ENCODE results near the gene C1QTNF12. TPM values are rescaled to one million over a fixed set of nuclear protein-coding genes. Genes with fewer than 3 reads are reported as not detected.

The C1QTNF12 gene
- total RNA-seq, 1 donor from 2014 or later, result 3.5 TPM

- Mint-ChIP-seq H3K27ac (peak within 1 kb of the TSS; percentile 81), H3K36me3 (ENCODE audit: low read depth) (peaks cover 49% of the 10 kb centered on the region), H3K27me3 (ENCODE audit: low read depth) (no peaks in the 10 kb centered on the region), H3K9me3 (no peaks in the 10 kb centered on the region), H3K4me3 (ENCODE audit: low read depth) (peak within 1 kb of the TSS; percentile 92), H3K4me1 (ENCODE audit: low read depth) (peaks cover 23% of the 10 kb centered on the region)
- intact Hi-C loops (cut with micrococcal nuclease), result loop anchor here (5.0 kb wide), 1 partner anchor 40 kb away; the partner anchor contains the start of gene UBE2J2
- DNase-seq (ENCODE audit: low spot score), result no peak
These were observed 14.2 kb downstream of the C1QTNF12 start, which contains the start of gene B3GALT6 for GRCh38 chr1:1232208-1232795. TSS of gene B3GALT6 (plus strand) at chr1:1232237. CDS start at chr1:1232279, 42 bp downstream.

DNA sequence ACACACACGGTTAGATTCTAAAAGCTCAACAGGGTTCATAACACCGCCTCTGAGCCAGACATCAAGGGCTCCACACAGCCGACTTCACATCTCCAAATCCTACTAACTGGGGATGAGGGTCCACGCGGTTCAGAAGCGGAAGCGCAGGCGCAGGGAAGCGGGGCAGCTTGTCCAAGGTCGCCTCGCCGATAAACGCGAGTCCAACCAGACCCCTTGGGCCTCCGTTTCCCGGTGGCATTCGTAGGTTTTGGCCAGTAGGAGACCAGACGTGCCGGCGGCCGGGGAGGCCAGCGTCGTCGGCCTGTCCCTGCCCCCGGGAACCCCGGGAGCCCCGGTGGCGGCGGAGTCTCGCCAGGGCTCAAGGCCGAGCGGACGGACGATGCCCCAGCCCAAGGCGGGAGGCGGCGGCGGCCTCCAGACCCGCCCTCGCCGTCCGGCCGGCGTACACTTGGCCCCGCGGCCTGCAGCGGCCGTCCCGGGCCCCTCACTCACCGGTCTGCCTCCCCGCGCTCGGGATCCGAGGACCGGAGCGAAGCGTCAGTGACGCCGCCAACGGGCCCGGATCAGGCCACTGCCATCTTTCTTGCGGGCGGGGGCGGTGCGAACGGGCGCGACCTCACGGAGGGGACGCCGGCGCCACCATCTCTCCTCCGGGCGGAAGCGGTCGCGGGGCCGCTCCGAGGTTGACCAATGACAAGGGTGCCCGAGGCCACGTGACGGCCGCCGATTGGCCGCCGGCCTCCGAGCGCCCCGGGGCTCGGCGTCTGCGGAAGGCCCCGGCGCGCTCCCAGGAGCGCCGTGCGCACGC is 14.9 kb downstream of the C1QTNF12 start, which contains the start of gene SDF4:
SDF4 (minus strand) TSS at position 602 of the 808 bp plus-strand sequence. CDS start 3,229 bp downstream, outside the sequence.
- H3K4me1 Mint-ChIP-seq (ENCODE audit: low read depth), result peaks cover 23% of the 10 kb centered on the region
- intact Hi-C loops (cut with micrococcal nuclease), result loop anchor here (2.0 to 5.0 kb wide), 2 partner anchors 17 to 41 kb away; partner anchors contain the start of genes TNFRSF4 and UBE2J2
- DNase-seq (ENCODE audit: low spot score), result peak; percentile 97
- peak within 1 kb of the TSS; percentile 81 for H3K27ac Mint-ChIP-seq
- H3K36me3 Mint-ChIP-seq (ENCODE audit: low read depth), result peaks cover 49% of the 10 kb centered on the region
- H3K9me3 Mint-ChIP-seq, result no peaks in the 10 kb centered on the region
- H3K27me3 Mint-ChIP-seq (ENCODE audit: low read depth), result no peaks in the 10 kb centered on the region
- H3K4me3 Mint-ChIP-seq (ENCODE audit: low read depth), result peak within 1 kb of the TSS; percentile 92

DNA sequence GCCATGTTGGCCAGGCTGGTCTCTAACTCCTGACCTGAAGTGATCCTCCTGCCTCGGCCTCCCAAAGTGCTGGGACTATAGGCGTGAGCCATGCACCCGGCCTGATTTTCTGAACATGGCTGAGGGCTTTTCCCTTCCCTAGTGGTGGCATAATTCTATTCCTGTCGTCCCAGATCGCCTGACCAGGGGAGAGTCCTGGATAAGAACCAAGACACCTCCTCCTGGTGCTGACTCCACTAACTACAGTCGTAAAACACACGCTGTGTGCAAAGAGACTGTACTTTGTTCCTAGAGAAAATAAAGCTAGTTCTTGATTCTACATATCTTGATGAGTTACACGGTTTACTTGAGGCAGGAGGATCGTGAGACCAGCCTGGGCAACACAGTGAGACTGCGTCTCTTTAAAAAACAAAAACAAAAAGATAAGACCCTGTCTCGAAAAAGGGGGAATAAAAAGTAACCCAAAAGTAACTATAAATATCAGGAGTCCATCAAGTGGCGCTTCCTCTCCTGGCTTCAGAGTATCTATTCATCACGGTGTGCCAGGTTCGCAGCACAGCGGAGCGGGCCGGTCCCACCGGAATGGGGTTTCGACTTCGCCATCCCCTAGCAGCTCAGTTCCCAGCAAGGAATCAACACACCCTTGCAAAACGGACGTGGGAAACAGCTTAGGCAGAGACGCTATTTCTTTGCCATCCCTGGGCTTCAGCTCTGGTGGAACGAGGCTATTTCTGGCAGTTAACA is 15.7 kb downstream of the C1QTNF12 start:
- Mint-ChIP-seq H3K27me3 (ENCODE audit: low read depth) (no peaks in the 10 kb centered on the region), H3K4me1 (ENCODE audit: low read depth) (peaks cover 23% of the 10 kb centered on the region), H3K4me3 (ENCODE audit: low read depth) (peak overlapping the region; percentile 92), H3K9me3 (no peaks in the 10 kb centered on the region), H3K27ac (peak overlapping the region; percentile 81), H3K36me3 (ENCODE audit: low read depth) (peaks cover 57% of the 10 kb centered on the region)
- intact Hi-C loops (cut with micrococcal nuclease), result loop anchor here (1.0 to 5.0 kb wide), 3 partner anchors 16 to 109 kb away; partner anchors contain the start of genes TNFRSF4 and UBE2J2
- no peak for DNase-seq (ENCODE audit: low spot score)

DNA sequence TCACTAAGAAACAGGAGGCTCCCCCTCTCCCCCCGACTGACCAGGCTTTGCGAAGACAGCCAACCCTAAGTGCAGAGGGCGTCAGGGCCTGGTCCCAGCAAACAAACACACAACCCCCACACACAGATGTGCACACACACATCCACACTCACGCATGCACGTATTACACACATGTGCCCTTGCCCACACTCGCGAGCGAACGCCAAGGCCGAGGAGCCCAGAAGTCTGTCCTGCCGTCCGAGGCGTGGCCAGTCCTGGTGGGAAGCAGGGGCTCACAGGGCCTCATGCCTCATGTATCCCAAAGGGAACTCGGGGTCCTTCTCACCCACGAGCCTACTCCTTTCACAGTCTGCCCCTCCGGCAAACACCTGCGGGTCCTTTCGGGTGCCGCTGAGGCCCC is 16.8 kb downstream of the C1QTNF12 start:
- no peaks in the 10 kb centered on the region for H3K27me3 Mint-ChIP-seq (ENCODE audit: low read depth)
- H3K4me3 Mint-ChIP-seq (ENCODE audit: low read depth), result peak overlapping the region; percentile 92
- DNase-seq (ENCODE audit: low spot score), result no peak
- no peaks in the 10 kb centered on the region for H3K9me3 Mint-ChIP-seq
- peaks cover 26% of the 10 kb centered on the region for H3K4me1 Mint-ChIP-seq (ENCODE audit: low read depth)
- peaks cover 60% of the 10 kb centered on the region for H3K36me3 Mint-ChIP-seq (ENCODE audit: low read depth)
- intact Hi-C loops (cut with micrococcal nuclease), result loop anchor here (1.0 to 5.0 kb wide), 3 partner anchors 15 to 107 kb away; partner anchors contain the start of genes TNFRSF4 and UBE2J2
- H3K27ac Mint-ChIP-seq, result peak overlapping the region; percentile 57

GRCh38 chr1:1228596-1229321 is 17.8 kb downstream of the C1QTNF12 start:
- Mint-ChIP-seq H3K27ac (no peak overlapping the region), H3K4me1 (ENCODE audit: low read depth) (peaks cover 22% of the 10 kb centered on the region), H3K9me3 (no peaks in the 10 kb centered on the region), H3K27me3 (ENCODE audit: low read depth) (no peaks in the 10 kb centered on the region), H3K36me3 (ENCODE audit: low read depth) (peaks cover 56% of the 10 kb centered on the region), H3K4me3 (ENCODE audit: low read depth) (no peak overlapping the region)
- intact Hi-C loops (cut with micrococcal nuclease), result no loop called here
- DNase-seq (ENCODE audit: low spot score), result no peak

DNA sequence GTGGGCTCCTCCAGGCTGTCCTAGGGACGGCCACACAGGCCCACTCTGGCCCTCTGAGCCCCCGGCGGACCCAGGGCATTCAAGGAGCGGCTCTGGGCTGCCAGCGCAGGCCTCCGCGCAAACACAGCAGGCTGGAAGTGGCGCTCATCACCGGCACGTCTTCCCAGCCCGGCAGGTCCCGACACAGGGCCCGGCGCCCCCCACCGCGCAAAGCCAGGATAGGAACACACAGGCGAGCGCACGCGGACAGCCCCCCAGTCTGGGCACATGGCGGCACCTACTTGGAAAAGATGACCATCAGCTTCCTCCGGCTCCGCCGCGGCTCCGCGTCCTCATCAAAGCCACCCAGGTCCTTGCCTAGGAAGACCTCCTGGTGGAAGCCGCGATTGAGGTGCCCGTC is 18.3 kb downstream of the C1QTNF12 start:
- no peaks in the 10 kb centered on the region for H3K9me3 Mint-ChIP-seq
- H3K27ac Mint-ChIP-seq, result no peak overlapping the region
- intact Hi-C loops (cut with micrococcal nuclease), result no loop called here
- H3K36me3 Mint-ChIP-seq (ENCODE audit: low read depth), result peaks cover 54% of the 10 kb centered on the region
- no peaks in the 10 kb centered on the region for H3K27me3 Mint-ChIP-seq (ENCODE audit: low read depth)
- no peak for DNase-seq (ENCODE audit: low spot score)
- peaks cover 18% of the 10 kb centered on the region for H3K4me1 Mint-ChIP-seq (ENCODE audit: low read depth)
- no peak overlapping the region for H3K4me3 Mint-ChIP-seq (ENCODE audit: low read depth)

- H3K9me3 Mint-ChIP-seq, result no peaks in the 10 kb centered on the region
- H3K27ac Mint-ChIP-seq, result no peak overlapping the region
- H3K36me3 Mint-ChIP-seq (ENCODE audit: low read depth), result peaks cover 62% of the 10 kb centered on the region
- DNase-seq (ENCODE audit: low spot score), result no peak
- peaks cover 18% of the 10 kb centered on the region for H3K4me1 Mint-ChIP-seq (ENCODE audit: low read depth)
- no peaks in the 10 kb centered on the region for H3K27me3 Mint-ChIP-seq (ENCODE audit: low read depth)
- no peak overlapping the region for H3K4me3 Mint-ChIP-seq (ENCODE audit: low read depth)
- intact Hi-C loops (cut with micrococcal nuclease), result no loop called here
These were observed 19.1 kb downstream of the C1QTNF12 start for GRCh38 chr1:1227386-1227785.

DNA sequence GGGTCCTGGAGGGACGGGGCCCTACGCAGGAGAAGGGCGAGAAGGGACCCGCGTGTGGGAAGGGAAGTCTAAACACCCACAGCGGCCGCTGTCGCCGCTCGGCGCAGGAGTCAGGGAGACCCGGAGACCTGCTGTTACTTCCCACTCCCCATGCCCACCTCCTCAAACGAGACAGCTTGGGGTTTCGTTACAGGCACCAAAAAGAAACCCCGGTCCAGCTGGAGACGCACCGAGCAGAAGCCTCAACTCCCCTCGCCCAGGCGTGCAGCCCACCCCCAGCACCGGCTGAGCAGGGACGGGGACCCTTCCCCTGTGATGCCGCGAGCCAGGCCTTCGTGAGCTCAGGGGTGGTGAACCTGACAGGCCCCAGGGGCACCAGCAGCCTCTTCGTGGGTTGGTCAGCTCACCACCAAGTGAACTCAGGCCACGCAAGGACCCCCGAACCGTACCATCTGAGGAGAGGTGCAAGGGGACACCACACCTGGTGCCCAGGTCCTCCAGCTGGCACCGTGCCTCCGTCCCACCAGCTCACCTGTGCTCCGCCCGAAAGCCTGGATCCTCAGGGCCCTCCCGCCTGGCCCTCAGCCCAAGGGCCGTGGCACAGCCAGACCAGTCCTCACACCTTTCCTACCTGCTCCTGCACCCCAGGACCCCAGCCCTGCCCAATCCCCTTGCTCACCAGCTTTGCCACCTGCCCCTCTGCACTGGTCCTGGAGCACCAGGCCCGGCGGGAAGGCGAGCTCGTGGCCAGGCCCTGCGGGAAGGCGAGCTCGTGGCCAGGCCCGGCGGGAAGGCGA is 19.8 kb downstream of the C1QTNF12 start:
- intact Hi-C loops (cut with micrococcal nuclease), result no loop called here
- no peak overlapping the region for H3K4me3 Mint-ChIP-seq (ENCODE audit: low read depth)
- H3K27ac Mint-ChIP-seq, result no peak overlapping the region
- DNase-seq (ENCODE audit: low spot score), result no peak
- H3K27me3 Mint-ChIP-seq (ENCODE audit: low read depth), result no peaks in the 10 kb centered on the region
- H3K4me1 Mint-ChIP-seq (ENCODE audit: low read depth), result peaks cover 18% of the 10 kb centered on the region
- peaks cover 65% of the 10 kb centered on the region for H3K36me3 Mint-ChIP-seq (ENCODE audit: low read depth)
- no peaks in the 10 kb centered on the region for H3K9me3 Mint-ChIP-seq

- H3K4me1 Mint-ChIP-seq (ENCODE audit: low read depth), result peaks cover 18% of the 10 kb centered on the region
- no peak overlapping the region for H3K4me3 Mint-ChIP-seq (ENCODE audit: low read depth)
- no peak overlapping the region for H3K27ac Mint-ChIP-seq
- H3K27me3 Mint-ChIP-seq (ENCODE audit: low read depth), result no peaks in the 10 kb centered on the region
- no peaks in the 10 kb centered on the region for H3K9me3 Mint-ChIP-seq
- DNase-seq (ENCODE audit: low spot score), result no peak
- intact Hi-C loops (cut with micrococcal nuclease), result no loop called here
- peaks cover 69% of the 10 kb centered on the region for H3K36me3 Mint-ChIP-seq (ENCODE audit: low read depth)
These were observed 20.6 kb downstream of the C1QTNF12 start for GRCh38 chr1:1225913-1226312.

GRCh38 chr1:1225238-1225845 is 21.2 kb downstream of the C1QTNF12 start:
- Mint-ChIP-seq H3K4me1 (ENCODE audit: low read depth) (peaks cover 14% of the 10 kb centered on the region), H3K9me3 (no peaks in the 10 kb centered on the region), H3K27me3 (ENCODE audit: low read depth) (no peaks in the 10 kb centered on the region), H3K36me3 (ENCODE audit: low read depth) (peaks cover 70% of the 10 kb centered on the region), H3K4me3 (ENCODE audit: low read depth) (no peak overlapping the region), H3K27ac (no peak overlapping the region)
- intact Hi-C loops (cut with micrococcal nuclease), result no loop called here
- DNase-seq (ENCODE audit: low spot score), result no peak

DNA sequence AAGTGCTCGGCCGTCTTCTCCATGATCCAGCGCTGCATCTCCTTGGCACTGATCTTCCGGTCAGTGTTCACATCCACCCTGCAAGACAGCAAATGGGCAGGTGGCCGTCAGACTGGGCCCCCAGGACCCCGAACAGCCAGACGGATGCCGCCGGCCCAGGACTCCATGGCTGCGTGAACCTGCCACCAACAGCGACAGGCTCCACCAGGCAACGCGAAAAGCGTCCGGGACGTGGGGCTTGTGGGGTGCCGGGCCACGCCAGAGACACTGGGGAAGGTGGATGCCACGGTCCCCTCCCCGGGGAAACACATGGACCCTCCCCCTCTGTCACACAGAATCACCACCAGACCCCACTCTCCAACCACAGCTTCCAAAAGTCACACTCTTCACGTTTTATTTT is 22.6 kb downstream of the C1QTNF12 start:
- Mint-ChIP-seq H3K27ac (no peak overlapping the region), H3K9me3 (no peaks in the 10 kb centered on the region), H3K27me3 (ENCODE audit: low read depth) (no peaks in the 10 kb centered on the region), H3K36me3 (ENCODE audit: low read depth) (peaks cover 68% of the 10 kb centered on the region), H3K4me1 (ENCODE audit: low read depth) (peaks cover 10% of the 10 kb centered on the region), H3K4me3 (ENCODE audit: low read depth) (no peak overlapping the region)
- intact Hi-C loops (cut with micrococcal nuclease), result no loop called here
- no peak for DNase-seq (ENCODE audit: low spot score)

All from activated T-helper 2 cell treated with anti-CD3 and anti-CD28 coated beads, Interferon-gamma antibody, Interleukin-2, Interleukin-4, amounts not matched to agents 10 μg/mL and 5 μg/mL and 100 μg/mL, durations not matched to agents 14 hours and 24 hours and 36 hours (primary cell).